Ishikawa (cell line): ENCODE data around the gene SMIM30.

Source experiments
- CEBPB ChIP-seq: IDR thresholded peaks from 2 replicates; pipeline ENCODE4 v1.6.1; 2012
- EGR1 ChIP-seq: IDR thresholded peaks from 2 replicates; pipeline ENCODE4 v1.6.1; 2012
- EP300 ChIP-seq: IDR thresholded peaks from 2 replicates; pipeline ENCODE4 v1.6.1; 2012; ENCODE audit warnings: borderline replicate concordance
- FOXM1 ChIP-seq: IDR thresholded peaks from 2 replicates; pipeline ENCODE4 v1.6.1; 2012; ENCODE audit warnings: low read depth, borderline replicate concordance
- MAX ChIP-seq: IDR thresholded peaks from 2 replicates; pipeline ENCODE4 v1.6.1; 2012
- RAD21 ChIP-seq: IDR thresholded peaks from 2 replicates; pipeline ENCODE4 v1.6.1; 2012; ENCODE audit warnings: low read depth
- TAF1 ChIP-seq: IDR thresholded peaks from 2 replicates; pipeline ENCODE4 v1.6.1; 2012; ENCODE audit warnings: low read depth, mild to moderate bottlenecking
- TCF12 ChIP-seq: IDR thresholded peaks from 2 replicates; pipeline ENCODE4 v1.6.1; 2012; ENCODE audit warnings: low read depth
- TEAD4 ChIP-seq: IDR thresholded peaks from 2 replicates; pipeline ENCODE4 v1.6.1; 2012
- USF1 ChIP-seq: IDR thresholded peaks from 2 replicates; pipeline ENCODE4 v1.6.1; 2012
- YY1 ChIP-seq: IDR thresholded peaks from 2 replicates; pipeline ENCODE4 v1.6.1; 2012; ENCODE audit warnings: low read depth
- ZBTB7A ChIP-seq: IDR thresholded peaks from 2 replicates; pipeline ENCODE4 v1.6.1; 2012; ENCODE audit warnings: low read depth

The SMIM30 gene

GRCh38 chr7:113076703-113077102 is 41.7 kb downstream of the SMIM30 start:
- TF ChIP-seq CEBPB (no peak), TAF1 (no peak), ZBTB7A (no peak), EP300 (no peak), TCF12 (no peak), FOXM1 (no peak), MAX (no peak), RAD21 (no peak), TEAD4 (no peak), EGR1 (no peak)

GRCh38 chr7:113071465-113071864 is 46.9 kb downstream of the SMIM30 start:
- TF ChIP-seq TCF12, result no peak
- no peak for TF ChIP-seq EP300
- no peak for TF ChIP-seq MAX
- TF ChIP-seq YY1, result no peak
- TF ChIP-seq USF1, result no peak
- no peak for TF ChIP-seq ZBTB7A
